Stimulated activated naive CD4-positive, alpha-beta T cell treated with Interleukin-2 at 50 U/mL for 16 hours (primary cell): ENCODE measurements around the gene MSI2.

Source experiments
- DNase-seq: peaks from one replicate; lab custom pipeline; 2025; lab: John Stamatoyannopoulos, UW

The MSI2 gene

DNA sequence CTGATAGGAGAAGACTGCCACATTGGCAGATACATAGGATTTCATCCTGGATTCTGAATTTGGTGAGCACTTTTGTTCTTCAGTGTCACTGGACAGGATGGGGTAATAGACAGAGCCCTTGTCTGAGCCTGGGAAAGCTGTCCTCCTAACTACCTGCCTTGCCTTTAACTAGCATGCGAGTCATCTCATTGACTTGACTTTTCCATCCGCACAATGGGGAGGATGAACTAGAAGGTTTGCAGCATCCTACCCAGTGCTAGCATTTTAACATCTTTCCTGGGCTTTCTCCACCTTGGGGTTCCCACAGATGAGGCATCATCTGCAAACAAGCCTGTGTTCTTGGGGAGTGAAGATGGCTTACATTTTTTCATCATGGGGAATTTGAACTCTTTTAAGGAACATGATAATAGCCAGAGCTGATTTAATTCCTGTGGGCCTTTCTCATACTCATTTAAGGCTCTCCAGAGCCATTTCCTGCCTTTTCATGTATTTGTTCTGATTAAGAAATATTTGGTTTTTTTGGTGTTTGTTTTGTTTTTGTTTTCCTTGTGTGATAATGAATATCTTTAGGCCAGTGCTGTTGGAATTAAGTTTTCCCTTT lies 139.5 kb downstream of the MSI2 start:
- no peak for DNase-seq

DNA sequence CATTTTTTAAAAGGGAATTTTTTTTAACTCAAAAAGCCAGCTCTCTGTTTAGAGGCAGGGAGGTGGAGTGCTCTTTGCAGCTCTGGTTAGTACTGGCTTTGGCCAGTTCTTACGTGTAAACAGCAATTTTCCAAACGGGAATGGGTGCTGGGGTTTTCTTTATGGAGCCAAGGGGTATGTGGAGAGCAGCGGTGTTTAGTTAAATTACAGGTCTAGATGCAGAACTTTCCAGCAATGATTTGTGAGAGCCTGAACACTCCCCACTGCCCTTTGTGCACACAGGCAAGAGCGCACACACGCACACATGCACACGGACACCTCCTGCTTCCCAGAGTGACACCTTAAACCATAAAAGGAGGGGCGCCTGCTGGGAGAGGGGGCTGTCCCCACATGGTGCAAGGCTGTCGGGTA lies 140.2 kb downstream of the MSI2 start:
- DNase-seq: no peak

DNA sequence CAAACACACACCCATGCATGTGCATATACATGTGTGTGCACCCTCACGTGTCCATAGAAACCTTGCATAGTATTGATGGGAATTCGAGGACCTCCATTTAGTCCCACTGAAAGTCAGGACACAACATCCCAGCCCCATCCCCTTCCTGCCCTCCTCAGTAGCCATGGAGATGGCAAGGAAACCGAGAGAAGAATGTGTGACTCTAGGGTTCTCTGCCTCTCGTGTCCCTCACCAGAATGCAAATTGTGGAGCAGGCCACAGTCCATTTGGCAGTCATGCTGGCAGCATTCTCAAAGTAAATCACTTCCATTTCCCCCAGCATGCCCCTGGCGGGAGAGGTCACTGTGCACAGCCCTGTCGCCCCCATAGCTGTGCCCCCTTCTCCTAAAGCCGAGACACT lies 141.1 kb downstream of the MSI2 start:
- no peak for DNase-seq

DNA sequence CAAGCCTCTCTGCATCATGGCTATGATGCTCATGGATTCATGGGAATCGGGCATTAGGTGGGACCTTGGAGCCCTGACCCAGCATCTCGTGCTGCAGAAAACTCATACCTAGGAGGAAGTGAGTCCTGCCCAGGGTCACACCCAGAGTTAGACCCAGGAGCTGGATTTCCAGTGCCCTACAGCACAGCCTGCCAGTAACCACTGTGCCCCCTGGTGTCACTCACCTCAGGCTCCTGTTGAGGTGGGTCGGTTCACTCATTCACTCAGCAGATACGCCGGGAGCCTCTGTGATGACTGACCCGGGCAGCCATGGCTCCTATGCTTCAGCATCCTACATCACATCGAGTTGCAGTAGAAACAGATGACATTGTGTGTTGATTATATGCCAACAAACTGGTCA lies 143.4 kb downstream of the MSI2 start:
- DNase-seq: no peak

DNA sequence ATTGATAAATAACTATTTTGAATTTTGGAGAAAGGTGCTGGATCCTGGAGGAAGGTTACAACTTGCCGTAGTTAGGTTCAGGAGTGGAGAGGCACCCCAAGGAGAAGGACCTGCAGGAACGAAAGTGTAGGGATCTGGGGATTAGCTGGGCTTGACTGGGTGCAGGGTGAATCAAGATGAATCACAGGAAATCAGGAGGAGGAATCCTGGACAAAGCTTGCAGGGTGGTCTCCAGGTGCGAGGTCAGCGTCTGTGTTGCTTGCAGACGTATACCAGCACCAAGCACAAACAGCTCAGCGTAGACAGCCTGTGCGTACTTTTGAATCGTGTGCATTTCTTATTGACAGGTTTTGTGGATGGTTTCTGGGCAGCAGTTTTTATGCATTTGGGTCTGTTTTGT lies 144.3 kb downstream of the MSI2 start:
- DNase-seq: no peak

DNA sequence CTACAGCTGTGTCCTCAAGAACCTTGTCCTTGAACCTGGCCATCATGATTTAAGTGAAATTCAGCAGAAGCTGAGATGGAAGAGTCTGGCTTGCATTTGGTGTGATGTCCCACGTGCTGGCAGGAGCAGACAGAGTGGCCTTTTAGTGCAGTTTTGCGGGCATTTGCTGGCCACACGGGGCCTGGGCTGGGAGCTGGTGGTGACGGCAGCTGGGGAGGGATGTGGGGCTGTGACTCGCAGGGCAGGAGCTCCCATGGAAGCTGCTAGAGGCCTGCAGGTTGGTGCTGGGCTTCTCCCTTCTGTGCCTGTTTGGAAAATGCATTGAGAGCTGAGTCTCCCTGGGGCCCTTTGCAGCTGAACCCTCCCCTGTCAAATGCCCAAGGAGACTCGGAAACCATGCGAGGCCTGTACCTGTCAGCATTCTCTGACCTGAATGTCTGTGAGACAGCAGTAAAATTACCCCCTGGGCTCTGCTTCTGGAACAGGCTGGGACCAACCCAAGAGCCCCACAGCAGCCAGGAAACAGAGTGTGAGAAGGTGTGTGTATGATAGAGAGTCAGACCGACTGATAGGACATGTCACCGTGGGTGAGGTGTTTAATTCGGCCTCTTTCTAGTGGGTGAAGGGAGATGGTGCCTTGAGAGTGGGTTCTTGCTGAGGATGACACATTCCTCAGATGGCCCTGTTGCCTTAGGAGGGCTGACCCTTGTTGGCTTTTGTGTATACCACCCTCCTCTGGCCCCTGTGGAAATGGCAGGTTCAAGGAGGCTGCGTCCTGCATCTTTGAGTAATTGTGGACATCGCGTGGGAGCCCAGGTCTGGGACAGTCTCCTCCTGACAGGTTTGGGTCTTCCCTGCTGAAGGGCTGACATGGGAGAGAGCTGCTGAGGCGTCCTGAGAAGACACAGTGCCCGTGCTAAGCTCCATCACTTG lies 145.5 kb downstream of the MSI2 start:
- DNase-seq: no peak

DNA sequence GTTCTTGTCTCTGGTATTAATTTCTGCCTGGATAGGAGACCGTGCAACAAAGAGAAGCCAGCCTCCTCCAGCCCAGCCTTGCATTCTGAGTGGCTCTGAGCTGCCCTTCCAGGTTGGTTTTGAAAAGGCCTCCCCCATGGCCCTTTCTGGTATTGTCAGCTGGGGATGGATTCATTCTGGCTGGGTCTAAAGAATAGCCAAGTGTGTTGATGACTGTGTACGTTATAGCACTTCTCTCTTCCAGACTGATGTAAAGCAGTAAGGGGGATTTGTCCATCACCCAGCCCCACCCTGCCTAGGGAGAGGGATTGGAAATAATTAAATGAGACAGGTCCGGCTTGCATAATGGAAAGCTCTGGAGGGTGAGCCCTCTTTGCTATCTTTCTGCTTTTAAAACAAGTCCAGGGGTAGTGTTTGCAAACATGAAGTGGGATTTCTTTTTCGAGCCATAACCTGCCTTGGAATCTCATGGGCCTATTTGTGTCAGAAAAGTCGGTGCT lies 146.4 kb downstream of the MSI2 start:
- no peak for DNase-seq

DNA sequence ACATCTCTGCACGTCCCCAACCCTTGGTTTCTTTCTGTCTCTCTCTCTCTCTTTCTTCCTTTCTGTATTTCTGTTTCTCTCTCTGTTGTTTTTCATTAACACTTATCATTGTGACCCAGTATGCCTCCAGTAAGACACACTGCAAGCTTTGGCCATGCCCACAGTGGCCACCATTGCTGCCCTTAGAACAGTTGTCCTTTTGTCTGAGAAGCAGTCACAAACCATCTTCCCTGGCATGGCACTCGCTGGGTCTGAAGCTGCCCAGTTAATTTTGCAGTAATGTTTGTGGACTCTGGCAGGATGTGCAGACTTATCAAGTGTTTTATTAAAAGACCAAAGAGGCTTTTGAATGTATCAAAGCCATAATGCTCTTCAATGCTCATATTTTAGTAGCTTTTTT lies 146.9 kb downstream of the MSI2 start:
- no peak for DNase-seq

DNA sequence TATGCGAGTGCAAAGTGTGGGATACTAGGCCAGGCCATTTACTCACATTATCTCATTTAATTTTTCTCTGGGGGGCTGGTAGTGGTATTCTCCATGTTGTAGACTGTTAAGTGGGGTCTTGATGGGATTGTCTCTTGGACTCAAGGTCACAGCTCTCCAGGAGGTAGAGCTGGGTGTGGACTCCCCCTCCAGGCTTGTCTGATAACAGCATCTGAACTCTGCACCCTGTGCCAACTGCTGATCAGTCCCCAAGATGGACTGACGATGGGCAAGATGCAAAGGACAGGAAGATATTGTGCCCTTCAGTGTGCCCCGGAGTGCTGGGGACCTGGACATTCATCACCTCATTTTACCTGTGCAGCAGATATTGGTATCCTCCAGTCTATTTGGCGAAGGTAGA lies 147.8 kb downstream of the MSI2 start:
- DNase-seq: no peak

DNA sequence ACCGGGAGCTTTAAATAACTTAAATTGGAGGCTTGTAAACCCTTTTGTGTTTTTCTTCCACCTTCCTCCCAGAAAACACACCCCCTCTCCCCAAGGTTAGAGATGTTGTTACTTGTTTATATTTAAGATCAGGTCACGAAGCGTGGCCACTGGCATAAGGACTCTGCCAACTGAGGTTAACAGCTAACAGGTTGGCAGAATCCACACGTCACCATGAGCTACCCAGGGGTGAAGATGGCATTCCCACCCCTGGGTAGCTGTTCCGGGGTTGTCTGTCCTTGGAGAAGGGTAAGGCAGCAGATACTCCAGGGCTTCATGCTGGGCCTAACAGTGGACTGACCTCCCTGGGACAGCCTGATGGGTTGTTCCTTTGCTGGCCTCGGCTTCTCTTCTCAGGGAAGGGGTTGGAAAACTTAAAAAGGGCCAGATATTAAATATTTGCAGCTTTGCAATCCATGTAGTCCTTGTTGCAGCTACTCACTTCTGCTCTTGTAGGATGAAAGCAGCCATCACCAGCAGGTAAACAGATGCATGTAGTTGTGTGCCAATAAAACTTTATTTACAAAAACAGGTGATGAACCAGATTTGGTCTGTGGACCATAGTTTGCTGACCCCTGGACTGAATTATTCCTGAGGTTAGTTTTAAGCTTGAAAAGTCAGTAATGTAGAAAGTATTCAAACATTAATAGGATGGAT lies 148.6 kb downstream of the MSI2 start:
- no peak for DNase-seq

DNA sequence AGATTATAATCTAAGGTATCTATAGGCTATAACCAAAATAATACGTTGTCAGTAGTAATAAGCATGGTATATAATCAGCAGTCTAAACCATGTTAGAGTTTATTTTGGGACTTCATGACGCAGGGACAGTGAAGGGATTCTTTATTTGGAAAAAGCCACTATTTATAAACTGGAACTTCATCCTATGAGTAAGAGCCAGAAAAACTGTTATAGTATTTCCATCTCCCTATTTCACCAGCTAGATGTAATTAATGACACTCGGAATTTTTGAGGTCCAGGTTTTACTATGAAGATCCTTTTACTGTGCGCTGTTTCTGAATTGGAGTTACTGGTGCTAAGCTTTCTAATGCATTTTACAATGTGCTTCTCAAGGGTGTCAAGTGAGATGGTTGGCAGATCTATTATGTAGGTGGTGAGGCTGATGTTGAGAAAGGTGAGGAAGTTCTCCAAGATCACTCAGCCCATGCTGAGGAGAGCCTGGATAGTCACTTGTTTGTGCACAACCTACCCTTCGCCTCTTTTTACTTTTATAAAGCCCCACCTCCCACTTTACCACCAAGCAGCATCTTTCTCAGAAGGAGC lies 149.3 kb downstream of the MSI2 start:
- DNase-seq: no peak

DNA sequence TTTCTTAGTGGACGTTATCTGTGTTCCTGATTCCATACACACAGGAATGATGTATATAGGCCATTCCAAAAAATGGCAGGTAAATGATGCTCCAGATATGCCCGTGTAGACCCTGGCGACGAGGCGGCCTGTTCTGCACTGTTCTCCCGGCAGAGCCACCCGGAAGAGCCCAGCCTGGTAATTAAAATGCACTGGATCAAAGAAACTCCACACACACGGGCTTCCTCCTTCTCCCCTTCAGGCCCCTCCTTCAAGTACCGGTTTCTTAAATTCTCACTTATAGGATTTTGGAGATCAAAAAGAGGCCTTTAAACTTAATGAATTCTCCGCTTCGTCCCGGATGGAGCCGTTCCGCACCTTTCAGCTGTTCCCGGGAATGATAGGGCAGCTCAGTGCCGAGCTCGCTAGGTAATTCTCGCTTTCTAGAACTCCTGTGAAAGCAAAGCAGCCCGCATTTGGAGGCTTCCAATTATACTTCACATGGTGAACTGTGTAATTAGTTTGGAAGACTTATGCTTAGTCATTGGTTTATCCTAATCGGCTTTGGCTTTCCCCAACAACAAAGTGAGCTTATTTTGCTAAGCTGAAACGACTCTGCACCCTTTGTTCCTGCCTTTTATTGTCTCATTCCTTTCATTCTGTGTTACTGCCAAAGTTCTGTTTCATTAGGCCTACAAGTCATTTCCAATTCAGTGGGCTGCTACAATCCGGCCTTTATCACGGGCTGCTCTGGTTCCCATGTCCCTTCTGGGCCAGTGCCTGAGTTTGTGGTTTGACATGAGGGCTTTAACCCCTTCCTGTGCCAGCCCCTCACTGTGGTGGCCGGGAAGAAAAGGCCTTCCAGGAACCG lies 150.0 kb downstream of the MSI2 start:
- no peak for DNase-seq

DNA sequence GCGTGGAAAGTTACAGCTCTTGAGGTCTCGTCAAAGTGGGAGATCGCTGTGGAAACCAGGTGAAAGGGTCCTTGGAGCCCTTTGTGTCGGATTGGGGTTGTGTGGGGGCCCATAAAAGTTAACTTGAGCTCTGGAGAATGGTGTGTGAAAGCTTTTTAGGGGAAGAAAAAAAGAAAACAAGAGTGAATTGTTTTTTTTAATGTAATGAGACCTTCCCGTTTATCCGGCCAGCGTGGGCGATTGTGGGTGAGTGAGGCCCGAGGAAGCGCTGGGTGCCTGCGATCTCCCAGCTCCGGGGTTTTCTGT lies 150.6 kb downstream of the MSI2 start:
- DNase-seq: no peak

DNA sequence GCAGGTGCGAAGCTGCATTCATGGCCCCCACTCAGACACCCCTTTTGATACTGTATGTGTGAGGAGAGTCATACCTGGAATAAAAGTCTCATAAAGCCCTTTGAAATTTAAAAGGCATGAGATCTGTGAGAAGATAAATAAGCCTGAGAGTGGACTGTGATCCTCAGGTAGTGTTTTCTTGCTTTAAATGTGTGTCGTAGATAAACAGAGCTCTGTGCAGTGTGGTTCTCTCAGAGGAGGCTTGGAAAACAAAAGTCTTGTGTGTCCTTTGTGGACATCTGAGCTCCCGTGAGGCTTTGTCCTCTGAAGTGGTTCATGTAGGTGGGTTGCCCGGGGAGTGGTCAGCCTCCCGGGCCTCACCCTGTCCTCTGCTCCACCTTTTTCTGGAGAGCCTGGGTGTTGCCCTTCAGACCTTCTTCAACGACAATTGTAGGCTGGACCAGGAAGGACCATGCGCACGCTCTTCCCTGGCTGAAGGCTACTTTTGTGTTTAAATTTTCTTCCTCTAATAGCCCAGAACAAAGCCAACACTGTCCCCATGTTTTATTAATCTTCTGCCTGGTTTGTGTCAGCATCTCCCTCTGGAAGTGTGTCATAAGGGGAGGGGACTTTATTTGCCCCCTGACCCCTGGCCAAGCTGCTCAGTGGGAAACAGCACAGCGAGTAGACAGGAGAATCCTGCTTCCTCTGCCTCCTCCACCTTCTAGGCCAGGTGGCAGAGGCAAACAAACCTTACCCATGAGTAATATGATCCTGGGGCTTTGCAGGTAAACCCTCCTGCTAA lies 151.2 kb downstream of the MSI2 start:
- no peak for DNase-seq

DNA sequence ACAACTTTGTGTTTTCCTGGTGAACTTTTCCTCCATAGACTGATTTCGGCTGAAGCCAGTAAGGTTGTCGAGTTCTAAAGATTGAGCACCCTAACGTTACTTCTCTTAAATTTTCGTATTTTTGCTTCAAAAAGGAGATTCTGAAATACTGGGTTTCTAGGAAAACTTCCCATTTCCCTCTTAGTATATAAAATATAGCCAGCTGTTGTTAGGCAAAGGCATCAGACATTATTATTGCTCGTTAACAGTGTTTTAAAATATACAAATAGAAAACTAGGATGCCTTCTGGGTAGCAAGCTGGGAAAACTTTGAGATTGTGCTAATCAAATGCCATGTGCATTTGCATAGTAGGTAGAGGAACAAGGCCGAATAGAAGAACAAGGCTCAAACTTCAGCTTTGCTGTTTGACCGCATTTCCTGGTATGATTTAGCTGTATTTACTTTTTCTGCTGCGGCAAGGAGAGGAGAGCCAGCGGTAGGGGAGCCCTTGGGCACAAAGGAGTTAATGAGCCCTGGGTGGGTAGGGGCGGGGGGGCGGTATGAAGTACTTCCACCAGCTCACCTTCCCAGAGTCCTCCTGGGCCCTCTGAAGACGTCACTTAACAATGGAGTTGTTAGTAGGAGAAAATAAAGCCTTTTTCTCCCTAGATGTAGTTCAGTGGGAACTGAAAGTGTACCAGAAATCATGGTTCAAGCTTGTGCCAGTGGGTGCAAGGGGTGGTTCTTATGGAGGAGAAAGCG lies 151.9 kb downstream of the MSI2 start:
- no peak for DNase-seq

DNA sequence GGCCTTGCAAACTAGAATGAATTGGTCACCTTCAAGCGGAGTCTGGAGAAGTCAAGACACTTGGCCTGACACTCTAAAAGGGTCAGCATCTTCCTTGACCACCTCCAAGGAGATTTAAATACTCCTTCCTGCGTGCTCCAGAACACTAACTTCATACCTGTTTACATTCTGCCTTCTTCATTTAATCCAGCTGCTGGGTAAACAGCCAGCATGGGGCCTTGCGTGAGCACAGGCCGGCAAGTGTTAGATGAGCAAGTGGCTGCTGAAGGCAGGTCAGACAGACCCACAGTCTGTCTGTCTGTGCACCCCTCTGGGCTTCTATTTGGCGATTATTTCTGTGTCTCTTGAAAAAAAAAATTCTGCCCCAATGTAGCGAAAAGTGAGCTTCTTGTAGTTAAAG lies 153.8 kb downstream of the MSI2 start:
- no peak for DNase-seq

DNA sequence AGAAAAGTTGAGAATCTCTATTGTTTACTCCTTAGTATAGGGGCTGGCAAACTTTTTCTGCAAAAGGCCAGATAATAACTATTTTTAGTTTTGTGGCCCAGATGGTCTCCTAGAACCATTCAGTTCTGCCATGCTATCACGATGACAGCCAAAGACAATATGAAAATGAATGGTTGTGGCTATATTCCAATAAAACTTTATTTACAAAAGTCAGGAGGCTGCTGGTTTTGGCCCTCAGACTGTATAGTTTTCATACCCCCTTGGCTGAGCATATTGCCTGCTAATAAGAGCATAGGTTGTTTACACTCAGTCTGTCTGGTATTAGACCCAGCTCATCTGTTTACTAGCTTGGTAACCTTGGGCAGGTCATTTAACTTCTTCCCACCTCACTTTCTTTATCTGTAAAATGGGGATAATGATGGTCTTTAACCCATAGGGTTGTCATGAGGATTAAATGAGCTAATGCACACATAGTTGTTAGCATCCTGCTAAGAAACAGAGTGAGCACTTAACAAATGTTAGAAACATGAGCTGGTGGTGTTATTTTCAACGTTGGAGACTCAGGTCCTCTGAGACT lies 156.3 kb downstream of the MSI2 start:
- DNase-seq: no peak

DNA sequence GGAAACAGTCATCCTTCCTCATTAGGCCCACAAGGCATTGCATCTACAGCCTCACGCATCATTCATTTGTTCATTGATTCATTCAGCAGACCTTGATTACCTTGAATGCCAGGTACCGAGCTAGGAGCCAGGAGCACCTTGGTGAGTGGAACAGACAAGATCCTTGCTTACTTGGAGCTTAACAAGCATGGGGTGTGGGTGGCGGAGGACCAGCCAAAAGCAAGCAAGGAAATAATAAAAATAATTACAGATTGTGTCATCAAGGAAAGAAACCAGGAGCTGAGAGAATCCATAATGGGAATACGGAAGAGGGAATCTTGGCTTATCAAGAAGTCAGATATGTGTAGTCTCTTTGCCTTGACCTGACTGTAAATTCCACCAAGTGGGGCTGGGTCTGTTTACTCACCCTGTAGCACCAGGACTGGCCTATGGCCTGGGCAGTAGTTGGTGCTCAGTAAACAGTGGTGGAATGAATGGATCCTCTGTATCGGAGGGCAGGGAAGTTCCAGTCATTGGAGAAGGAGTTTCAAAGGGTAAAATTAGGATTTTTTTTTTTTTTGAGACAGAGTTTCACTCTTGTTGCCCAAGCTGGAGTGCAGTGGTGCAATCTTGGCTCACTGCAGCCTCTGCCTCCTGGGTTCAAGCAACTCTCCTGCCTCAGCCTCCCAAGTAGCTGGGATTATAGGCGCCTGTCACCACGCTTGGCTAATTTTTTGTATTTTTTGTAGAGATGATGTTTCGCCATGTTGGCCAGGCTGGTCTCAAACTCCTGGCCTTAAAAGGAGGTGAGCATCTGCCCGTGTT lies 157.7 kb downstream of the MSI2 start:
- no peak for DNase-seq

DNA sequence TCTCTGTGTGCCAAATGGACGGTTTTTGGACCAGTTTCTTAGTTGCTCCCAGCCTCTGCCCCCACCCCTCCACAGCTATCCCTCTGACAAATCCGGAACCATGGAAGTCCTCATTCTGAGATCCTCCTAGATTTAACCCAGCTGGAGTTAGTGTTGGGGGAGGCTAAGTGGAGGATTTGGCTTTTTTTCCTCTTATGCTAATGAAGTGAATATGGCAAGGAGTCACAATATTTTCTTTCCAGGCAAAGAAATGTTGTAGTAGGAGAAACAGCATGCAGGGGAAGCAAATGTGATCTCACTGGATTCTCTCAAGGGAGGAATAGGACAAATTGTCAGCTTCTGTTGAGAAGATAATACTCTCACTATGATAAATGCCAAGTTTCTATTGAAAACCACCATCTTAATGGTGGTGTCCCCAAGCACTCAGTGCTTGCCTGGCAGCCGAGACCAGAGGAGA lies 159.5 kb downstream of the MSI2 start:
- DNase-seq: no peak
